Stimulated activated CD8-positive, alpha-beta memory T cell treated with anti-CD3 and anti-CD28 coated beads, Interleukin-7, amount 100 ng/mL, for 24 hours (primary cell): ENCODE results near the gene FAM241A.

Experiments used
- DNase-seq: peaks from one replicate; pipeline ENCODE4 v3.0.0-alpha.2; 2020; ENCODE audit warnings: low read depth

Gene FAM241A

GRCh38 chr4:112214390-112215264 is 69.4 kb downstream of the FAM241A start:
- DNase-seq: no peak

GRCh38 chr4:112219826-112220366 is 74.6 kb downstream of the FAM241A start:
- no peak for DNase-seq

- no peak for DNase-seq
Measured at GRCh38 chr4:112222219-112222955, 77.1 kb downstream of the FAM241A start.

- no peak for DNase-seq
Measured at GRCh38 chr4:112225157-112225556, 79.9 kb downstream of the FAM241A start.

GRCh38 chr4:112230879-112231778 is 85.9 kb downstream of the FAM241A start:
- peak; percentile 91 for DNase-seq

- peak; percentile 55 for DNase-seq
Measured at GRCh38 chr4:112231779-112232713, 86.8 kb downstream of the FAM241A start, which contains the start of gene AP1AR. TSS of gene AP1AR (plus strand) at chr4:112231787. CDS start at chr4:112232092, 305 bp downstream.

GRCh38 chr4:112234952-112235609 is 89.8 kb downstream of the FAM241A start:
- DNase-seq: no peak

- no peak for DNase-seq
Measured at GRCh38 chr4:112236040-112236439, 90.8 kb downstream of the FAM241A start.

GRCh38 chr4:112238833-112239232 is 93.6 kb downstream of the FAM241A start:
- no peak for DNase-seq
